OCI-LY1 (cell line): ENCODE results near the gene TRPC4AP.

Source experiments
- EZH2 ChIP-seq: fragments of 200-600 bp; sonication (generic), shearing (Covaris generic); IDR thresholded peaks from 2 replicates; pipeline ENCODE4 v1.8.0; 2017; ENCODE audit warnings: borderline replicate concordance, mixed run types, mild to moderate bottlenecking, antibody characterized with exemption, low read length, moderate library complexity, mixed read lengths
- TF ChIP-seq, protein P1 (sequence below): fragments of 200-600 bp; sonication (generic), shearing (Covaris generic); IDR thresholded peaks from 2 replicates; pipeline ENCODE4 v1.5.1; 2017; ENCODE audit warnings: mild to moderate bottlenecking, antibody characterized with exemption, low read length, moderate library complexity, mixed read lengths

DNA sequence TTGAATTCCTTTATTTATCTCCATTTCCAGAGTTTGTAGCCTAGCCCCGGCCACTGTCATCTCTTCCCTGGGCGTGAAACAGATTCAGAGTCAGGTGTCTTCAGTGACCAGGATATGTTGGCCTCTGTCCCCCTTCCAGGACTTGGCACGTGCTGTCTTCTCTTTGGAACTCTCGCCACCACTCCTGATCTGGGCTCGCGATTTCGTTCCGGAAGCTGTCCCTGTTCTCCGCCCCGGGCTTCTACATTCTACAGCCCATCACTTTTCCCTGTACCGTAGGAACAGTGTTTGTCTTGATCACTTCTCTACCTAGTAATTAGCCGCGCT, 137.7 kb downstream of the TRPC4AP start:
- no peak for TF ChIP-seq EZH2
- TF ChIP-seq, protein P1, sequence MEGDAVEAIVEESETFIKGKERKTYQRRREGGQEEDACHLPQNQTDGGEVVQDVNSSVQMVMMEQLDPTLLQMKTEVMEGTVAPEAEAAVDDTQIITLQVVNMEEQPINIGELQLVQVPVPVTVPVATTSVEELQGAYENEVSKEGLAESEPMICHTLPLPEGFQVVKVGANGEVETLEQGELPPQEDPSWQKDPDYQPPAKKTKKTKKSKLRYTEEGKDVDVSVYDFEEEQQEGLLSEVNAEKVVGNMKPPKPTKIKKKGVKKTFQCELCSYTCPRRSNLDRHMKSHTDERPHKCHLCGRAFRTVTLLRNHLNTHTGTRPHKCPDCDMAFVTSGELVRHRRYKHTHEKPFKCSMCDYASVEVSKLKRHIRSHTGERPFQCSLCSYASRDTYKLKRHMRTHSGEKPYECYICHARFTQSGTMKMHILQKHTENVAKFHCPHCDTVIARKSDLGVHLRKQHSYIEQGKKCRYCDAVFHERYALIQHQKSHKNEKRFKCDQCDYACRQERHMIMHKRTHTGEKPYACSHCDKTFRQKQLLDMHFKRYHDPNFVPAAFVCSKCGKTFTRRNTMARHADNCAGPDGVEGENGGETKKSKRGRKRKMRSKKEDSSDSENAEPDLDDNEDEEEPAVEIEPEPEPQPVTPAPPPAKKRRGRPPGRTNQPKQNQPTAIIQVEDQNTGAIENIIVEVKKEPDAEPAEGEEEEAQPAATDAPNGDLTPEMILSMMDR, result no peak
